ENCODE data around the gene PTCH1.

GRCh38 chr9:95478335-95478734, 38.4 kb downstream of the PTCH1 start:
- TF ChIP-seq CTCF (IDR thresholded peaks at IDR 0.05; ENCODE audit: low read depth, low read length) (no peak), EZH2phosphoT487 (IDR thresholded peaks at IDR 0.05; ENCODE audit: low read depth) (no peak)
